Transverse colon (tissue), 4 donors: ENCODE data around the gene CEP170B.

Experiments
- CTCF ChIP-seq, 5 experiments: fragments of 200-600 bp in 3 of 5; fragments of 450-650 bp in 2 of 5; sonication (generic) in 3 of 5; IDR thresholded peaks; 1 replicate in 2 of 5; 2 replicates in 3 of 5; pipeline ENCODE4 v1.5.1; 2016 to 2017; ENCODE audit warnings: antibody characterized with exemption in 5 of 5, inconsistent platforms in 3 of 5, mild to moderate bottlenecking in 2 of 5, moderate library complexity in 1 of 5
- EP300 ChIP-seq: sonication (generic); formaldehyde crosslinking; IDR thresholded peaks from one replicate; pipeline ENCODE4 v1.6.1; 2017; ENCODE audit warnings: antibody characterized with exemption, low read depth
- POLR2A ChIP-seq: fragments of 450-650 bp; IDR thresholded peaks from one replicate; pipeline ENCODE4 v1.6.1; 2016; ENCODE audit warnings: antibody characterized with exemption, mild to moderate bottlenecking, moderate library complexity
- POLR2AphosphoS5 ChIP-seq, 3 donors: sonication (generic); formaldehyde crosslinking; IDR thresholded peaks; one replicate each; pipeline ENCODE4 v1.6.1; 2016; ENCODE audit warnings: antibody characterized with exemption in 3 of 3

- TF ChIP-seq POLR2A, result no peak
- no peak for TF ChIP-seq CTCF (IDR thresholded peaks at IDR 0.05)
- TF ChIP-seq EP300, result no peak
- TF ChIP-seq POLR2AphosphoS5 (IDR thresholded peaks at IDR 0.05), result no peak
Measured at GRCh38 chr14:104819361-104819781, 45.7 kb upstream of the CEP170B start.
